Stimulated activated CD8-positive, alpha-beta memory T cell treated with anti-CD3 and anti-CD28 coated beads, Interleukin-15, amount 100 ng/mL, for 1 hour (primary cell): ENCODE results near the gene GTSE1.

Experiments used
- DNase-seq: peaks from one replicate; pipeline ENCODE4 v3.0.0-alpha.2; 2020; ENCODE audit warnings: low read depth

Gene GTSE1

GRCh38 chr22:46275455-46276122 lies 21.1 kb upstream of the GTSE1 start:
- DNase-seq, result no peak

DNA sequence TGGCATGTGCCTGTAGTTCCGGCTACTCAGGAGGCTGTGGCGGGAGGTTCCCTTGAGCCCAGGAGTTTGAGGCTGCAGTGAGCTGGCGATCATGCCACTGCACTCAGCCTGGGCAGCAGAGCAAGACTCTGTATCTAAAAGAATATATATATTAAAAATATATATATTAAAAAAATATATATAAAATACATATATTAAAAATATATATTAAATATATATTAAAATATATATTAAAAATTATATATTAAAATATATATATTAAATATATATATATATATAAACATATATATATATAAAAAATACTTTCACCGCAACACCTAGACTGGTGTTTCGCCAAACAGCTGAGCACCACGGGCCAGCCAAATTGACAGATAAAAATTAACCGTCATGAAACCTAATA lies 20.1 kb upstream of the GTSE1 start:
- no peak for DNase-seq

- DNase-seq, result no peak
Observed at GRCh38 chr22:46278656-46279645, 17.7 kb upstream of the GTSE1 start.

DNA sequence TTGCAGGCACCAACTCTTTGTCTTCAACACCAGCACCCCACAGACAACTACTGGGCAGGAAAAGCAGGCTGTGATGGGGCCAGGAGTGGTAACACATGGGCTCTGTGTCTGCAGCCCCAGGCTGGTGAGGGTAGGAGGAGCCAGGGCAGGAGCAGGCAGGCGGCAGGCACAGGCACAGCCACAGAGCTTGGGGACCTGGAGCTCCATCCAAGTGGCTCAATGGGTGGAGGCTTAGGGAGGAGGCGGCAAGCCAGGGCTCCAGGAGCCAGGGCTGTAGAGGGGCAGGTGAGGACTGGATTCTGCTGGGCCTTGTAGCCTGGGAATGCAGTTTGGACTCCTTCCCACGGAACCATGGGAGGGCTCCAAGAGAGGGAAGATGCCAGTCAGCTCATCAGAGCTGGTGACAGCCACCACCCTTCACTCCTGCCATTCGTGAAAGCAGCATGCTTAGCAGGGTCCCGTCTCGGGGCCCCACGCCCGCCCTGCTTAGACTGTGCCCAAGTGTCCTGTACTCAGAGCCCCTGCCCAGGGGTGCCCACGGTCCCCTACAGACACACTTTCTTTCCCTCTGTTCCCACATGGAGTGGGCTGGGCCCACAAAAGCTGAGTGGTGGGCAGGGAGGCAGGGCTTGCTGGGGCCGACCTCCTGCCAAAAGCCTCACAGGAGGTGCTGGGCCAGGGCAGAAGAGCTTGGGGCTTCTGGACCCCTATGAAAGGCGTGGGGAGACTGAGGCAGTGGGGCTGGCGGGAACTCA lies 16.4 kb upstream of the GTSE1 start:
- no peak for DNase-seq

DNA sequence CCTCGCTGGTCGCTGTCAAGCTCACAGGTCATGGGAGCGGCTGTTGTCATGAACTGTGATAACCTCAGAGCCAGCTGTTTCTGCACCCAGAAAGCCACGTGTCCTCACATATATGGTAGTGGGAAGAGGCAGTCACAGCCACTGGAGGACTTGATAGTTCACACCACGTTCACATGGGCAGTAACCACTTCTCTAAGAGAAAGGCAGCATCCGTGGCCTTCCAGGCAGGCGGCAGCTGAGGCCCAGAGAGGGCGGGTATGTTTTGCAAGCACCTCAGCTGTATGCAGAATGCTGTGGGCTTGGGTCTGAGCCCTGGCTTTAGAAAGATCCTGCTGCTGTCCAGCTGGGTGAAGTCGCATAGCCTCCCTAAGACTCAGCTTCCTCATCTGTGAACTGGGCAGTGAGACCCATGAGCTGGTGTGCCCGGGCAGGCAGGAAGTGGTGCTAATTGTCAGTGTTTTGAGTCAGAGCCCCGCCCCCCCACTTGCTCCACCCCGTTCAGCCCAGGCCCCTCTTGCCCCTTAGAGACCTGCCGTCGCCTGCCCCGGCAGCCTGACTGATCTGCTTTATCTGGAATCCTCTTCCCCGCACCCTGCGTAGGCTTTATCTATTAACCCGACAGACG lies 15.6 kb upstream of the GTSE1 start:
- DNase-seq, result no peak

DNA sequence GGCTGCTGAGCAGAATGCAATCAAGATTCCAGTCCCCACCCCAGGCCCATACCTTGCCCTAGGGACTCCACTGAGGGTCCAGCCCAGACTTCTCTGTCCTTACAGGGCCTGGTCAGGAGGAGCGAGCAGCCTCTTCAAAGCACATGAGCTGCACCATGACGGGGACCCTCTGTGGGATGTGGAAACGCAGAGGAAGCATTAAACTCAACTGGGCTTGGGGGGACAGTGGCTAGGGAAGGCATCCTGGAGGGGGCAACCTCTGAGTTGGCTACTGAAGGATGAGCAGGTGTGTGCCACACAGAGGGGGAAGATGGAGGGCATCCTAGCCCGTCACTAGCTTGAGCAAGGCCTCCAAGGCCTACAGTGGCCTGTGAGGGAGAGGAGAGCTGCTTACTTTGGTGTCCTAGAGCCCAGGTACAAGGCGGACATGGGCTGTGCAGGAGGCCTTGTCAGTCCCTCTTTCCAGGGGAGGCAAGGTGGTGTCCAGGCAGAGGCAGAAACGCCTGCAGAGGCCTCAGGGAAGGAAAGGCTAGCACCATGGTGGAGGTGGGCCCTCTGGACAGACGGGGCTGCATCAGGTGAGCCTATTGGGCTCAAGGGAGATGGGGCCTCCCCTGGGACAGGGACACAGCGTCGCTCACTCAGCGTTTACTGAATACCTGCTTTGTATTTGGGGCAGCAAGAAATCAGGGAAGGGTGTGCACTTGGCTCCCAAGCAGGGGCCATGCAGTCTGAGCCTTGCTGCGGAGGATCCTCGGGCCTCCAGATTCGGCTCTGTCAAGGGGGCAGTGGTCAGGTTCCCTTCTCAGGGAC lies 14.6 kb upstream of the GTSE1 start:
- no peak for DNase-seq

DNA sequence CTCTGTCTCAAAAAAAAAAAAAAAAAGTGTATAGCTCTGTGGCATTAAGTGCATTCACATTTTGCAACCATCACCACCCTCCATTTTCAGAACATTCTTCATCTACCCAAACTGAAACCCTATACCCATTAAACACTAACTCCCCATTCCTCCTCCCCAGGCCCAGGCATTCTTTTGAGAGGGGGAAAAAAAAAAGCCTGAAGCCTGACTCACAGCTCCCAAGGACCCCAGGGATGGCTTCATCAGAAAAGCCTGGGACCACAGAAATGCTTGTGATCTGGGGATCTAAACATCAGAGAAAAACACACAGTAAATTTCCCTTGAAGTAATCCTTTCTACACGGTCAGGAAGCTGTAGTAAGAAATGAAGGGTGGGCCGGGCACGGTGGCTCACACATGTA lies 10.7 kb upstream of the GTSE1 start:
- no peak for DNase-seq

- DNase-seq, result no peak
Observed at GRCh38 chr22:46286941-46287872, 9.5 kb upstream of the GTSE1 start.

DNA sequence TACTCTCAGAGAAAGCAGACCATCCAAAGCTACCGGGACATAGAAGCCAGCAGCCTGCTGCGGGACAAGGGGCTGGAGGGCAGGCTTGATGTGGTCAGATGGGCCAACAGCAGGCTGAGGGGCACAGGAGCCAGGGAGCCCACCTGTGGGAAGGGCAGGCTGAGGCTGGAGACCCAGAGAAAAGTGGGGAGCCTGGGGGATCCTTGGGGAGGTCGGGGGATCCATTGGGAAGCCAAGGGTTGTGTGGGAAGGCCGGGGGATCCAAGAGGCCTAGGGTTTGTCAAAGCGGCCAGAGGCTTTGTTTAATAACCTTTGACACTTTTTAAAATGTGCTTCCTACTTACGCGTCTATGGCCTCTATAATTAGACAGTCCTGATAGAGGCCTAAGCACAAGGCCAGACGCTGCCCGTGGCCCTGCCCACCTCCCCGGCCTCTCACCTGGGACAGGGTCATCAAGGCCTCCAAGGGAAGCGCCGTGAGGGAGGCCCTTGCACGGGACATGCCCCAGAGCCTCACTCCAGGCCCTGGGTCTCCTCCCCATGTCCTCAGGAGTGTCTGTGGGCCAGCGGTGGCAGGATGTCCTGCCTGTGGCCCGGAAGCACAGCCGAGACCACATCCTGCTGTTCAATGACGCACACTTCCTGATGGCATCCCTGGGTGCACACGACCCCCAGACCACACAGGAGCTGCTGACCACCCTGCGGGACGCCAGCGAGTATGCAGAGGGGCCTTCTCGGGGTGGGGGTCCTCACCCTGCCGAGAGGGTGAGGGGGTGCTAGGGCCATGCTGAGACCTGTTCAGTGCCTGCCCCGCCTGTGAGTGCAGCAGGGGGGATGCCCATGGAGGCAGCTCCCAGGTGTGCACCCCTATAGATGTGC lies 8.6 kb upstream of the GTSE1 start:
- no peak for DNase-seq

DNA sequence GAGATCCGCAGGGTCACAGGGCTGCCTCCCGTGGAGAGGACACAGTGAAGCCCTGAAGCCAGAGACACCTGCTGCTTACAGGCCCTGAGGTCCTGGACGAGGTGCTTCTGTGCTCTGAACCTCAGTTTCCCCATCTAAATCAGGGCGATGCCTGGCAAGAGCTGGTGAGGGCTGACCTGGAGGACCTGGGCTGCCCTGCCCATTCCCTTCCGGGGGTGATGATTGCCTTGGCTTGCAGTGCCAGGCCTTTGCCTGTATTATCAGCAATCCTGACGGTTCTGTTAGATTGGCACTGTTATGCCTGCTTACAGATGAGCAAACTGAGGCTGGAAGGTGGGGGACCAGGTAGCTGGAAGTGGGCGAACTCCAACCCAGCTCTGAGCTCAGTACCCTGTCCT lies 7.8 kb upstream of the GTSE1 start:
- DNase-seq, result no peak

GRCh38 chr22:46289244-46289891 lies 7.3 kb upstream of the GTSE1 start:
- DNase-seq, result no peak

DNA sequence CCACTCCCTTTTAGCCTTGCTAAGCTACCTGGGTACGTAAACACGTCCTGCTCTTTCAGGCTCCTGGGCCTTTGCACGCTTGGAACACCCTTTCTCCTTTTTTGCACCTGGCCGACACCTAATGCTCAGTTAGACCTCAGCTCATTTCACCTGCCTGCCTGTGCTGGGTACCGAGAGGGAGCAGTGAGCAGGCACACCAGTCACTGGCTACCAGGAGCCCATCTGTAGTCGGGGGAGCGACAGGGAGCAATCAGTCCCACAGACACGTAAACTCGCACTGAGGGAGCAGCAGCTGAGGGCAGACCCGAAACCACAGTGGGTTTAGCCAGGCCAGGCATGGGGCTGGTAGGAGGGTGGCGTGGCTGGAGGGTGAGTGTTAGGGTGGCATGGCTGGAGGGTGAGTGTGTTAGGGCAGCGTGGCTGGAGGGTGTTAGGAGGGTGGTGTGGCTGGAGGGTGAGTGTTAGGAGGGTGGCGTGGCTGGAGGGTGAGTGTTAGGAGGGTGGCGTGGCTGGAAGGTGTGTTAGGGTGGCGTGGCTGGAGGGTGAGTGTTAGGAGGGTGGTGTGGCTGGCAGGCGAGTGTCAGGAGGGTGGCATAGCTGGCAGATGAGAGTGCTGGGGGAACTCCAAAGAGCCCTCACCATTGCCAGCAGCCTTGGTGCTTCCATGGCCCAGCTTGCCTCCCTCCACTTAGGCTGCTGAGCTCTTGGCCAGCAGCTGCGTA lies 6.4 kb upstream of the GTSE1 start:
- DNase-seq, result no peak

- no peak for DNase-seq
Observed at GRCh38 chr22:46290843-46291785, 5.6 kb upstream of the GTSE1 start.

DNA sequence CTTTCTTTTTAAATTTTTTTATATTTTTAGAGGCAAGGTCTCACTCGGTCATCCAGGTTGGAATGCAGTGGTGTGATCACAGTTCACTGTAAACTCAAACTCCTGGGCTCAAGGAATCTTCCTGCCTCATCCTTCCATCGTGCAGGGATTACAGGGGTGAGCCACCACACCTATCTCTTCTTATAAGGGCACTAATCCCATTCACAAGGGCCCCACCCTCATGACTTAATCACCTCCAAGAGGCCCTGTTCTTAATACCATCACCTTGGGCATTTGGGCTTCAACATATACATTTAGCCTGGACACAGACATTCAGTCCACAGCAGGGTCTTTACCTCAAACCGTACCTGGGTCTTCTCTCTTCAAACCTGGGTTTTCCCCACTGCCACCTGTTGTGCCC lies 4.5 kb upstream of the GTSE1 start:
- DNase-seq, result no peak

DNA sequence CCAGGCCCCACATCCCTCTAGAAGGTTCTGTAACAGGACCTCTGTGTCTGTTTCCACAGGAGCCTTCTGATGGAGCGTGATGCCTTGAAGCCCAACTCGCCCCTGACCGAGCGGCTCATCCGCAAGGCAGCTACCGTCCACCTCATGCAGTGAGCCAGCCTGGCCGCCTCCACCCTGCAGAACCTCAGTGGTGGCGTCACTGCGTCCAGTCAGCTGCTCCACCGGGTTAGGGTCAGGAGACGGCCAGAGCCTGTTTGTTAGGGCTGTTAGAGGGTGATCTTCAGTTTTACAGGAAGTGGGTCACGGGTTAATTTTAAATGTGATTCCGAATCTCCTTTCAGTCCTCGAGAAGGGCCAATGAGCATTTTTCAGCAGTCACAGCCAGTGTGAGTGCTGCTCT lies 3.9 kb upstream of the GTSE1 start:
- no peak for DNase-seq

DNA sequence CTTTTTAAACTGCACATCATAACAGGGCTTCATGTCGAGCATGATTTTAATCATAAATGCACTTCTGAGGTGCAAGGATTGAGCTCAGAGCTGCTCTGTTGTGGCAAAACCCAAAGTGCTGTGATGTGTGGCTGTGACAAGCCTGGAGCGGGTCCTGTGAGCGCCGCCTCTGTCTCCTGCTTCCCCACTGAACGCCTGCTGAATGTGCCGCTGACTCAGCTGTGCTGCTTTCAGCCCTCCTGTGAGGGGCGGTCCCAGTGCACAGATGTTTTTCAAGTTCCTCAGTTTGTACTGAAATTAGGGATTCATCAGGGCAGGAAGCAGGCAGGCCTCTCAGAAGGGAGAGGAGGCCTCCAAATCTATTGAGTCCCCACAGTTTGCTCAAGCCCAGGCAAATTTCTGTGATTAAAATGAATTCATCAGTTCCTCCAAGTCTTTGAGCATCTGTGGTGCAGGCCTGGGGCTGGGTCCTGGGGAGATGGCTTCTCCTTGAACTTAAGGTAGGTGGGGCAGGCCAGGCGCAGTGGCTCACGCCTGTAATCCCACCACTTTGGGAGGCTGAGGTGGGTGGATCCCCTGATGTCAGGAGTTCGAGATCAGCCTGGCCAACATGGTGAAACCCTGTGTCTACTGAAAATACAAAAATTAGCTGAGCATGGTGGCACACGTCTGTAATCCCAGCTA lies 3.0 kb upstream of the GTSE1 start:
- no peak for DNase-seq
